Kidney (tissue), 14 donors: ENCODE data around the gene PLA2G2D. TPM values are rescaled to one million over a fixed set of nuclear protein-coding genes. Genes with fewer than 3 reads are reported as not detected.

Source experiments
- DNase-seq, 5 donors: peaks; one replicate each; pipeline ENCODE4 v3.0.0-alpha.2; 2013 to 2020
- FAIRE-seq: peaks from 2 replicates; lab custom pipeline; 2012; peaks lifted over from hg19 to GRCh38; lab: Jason Lieb, UNC
- H3K27ac ChIP-seq, 2 donors: one replicate each; pipeline ENCODE4 v1.7.0; 2013; ENCODE audit warnings: low read depth in 2 of 2, low read length in 2 of 2, inconsistent platforms in 1 of 2
- H3K27me3 ChIP-seq: one replicate; pipeline ENCODE4 v1.7.1; 2013; ENCODE audit warnings: low read length, inconsistent platforms; ENCODE audit not compliant: control insufficient read depth, insufficient read depth
- H3K36me3 ChIP-seq, 3 donors: one replicate each; pipeline versions ENCODE4 v1.7.0 to v1.7.1; 2013; ENCODE audit warnings: low read length in 3 of 3, control low read depth in 1 of 3, inconsistent platforms in 1 of 3; ENCODE audit not compliant: insufficient read depth in 3 of 3, control insufficient read depth in 2 of 3
- H3K4me1 ChIP-seq, 3 donors: one replicate each; pipeline versions ENCODE4 v1.7.0 to v1.7.1; 2013; ENCODE audit warnings: low read length in 3 of 3, inconsistent platforms in 1 of 3, low read depth in 1 of 3; ENCODE audit not compliant: control insufficient read depth in 2 of 3, insufficient read depth in 2 of 3
- H3K4me3 ChIP-seq, 3 donors: one replicate each; pipeline versions ENCODE4 v1.7.0 to v1.8.1; 2013; ENCODE audit warnings: low read length in 3 of 3, control low read depth in 1 of 3, inconsistent platforms in 1 of 3
- H3K9ac ChIP-seq, 3 donors: one replicate each; pipeline versions ENCODE4 v1.7.0 to v1.7.1; 2013; ENCODE audit warnings: low read length in 3 of 3, control low read depth in 1 of 3, inconsistent platforms in 1 of 3
- H3K9me3 ChIP-seq, 3 donors: one replicate each; pipeline versions ENCODE4 v1.7.0 to v1.7.1; 2013; ENCODE audit warnings: low read length in 3 of 3, control low read depth in 1 of 3, inconsistent platforms in 1 of 3; ENCODE audit not compliant: control insufficient read depth in 2 of 3, insufficient read depth in 1 of 3
- CTCF ChIP-seq: IDR thresholded peaks from 3 replicates; pipeline ENCODE4 v1.5.1; 2012; ENCODE audit warnings: mild to moderate bottlenecking, moderate library complexity, borderline replicate concordance; ENCODE audit not compliant: insufficient read depth; ENCODE audit errors: extremely low read depth
- intact Hi-C: fragments of 100-400 bp; cut with DNase I; formaldehyde crosslinking; loops from one replicate; pipeline ENCODE4 v1.11.1; 2022
- polyA plus RNA-seq: library from polyadenylated mRNA; stranded (reverse); fragments of 350-450 nt; fragmentation: Illumina TruSeq; extraction: RNeasy Lipid Tissue Mini Kit (QIAGEN cat#74804); gene quantifications from one replicate; pipeline ENCODE4 v1.2.3, GENCODE V29; 2014; ENCODE audit warnings: low read depth, low replicate concordance; ENCODE audit not compliant: insufficient read depth
- total RNA-seq: library from RNA; stranded (reverse); fragmentation: NEBNext Ultra II Directional; extraction: Animal tissue kit (Norgen Biotek cat#: 25700); gene quantifications from one replicate; pipeline ENCODE4 v1.2.1, GENCODE V29; 2021
- donor health status: control.
- donor health status: control.
- donor health status: control.
- donor health status: control.
- donor health status: control.
- donor health status: DM: yes; HTN: yes; CAD: no.
- donor health status: Normal renal cell carcinoma (clear cell type).

PLA2G2D gene
- total and polyA plus RNA-seq, 2 donors from 2014 or later, result 1.1 TPM; not detected in 1

- H3K27me3 ChIP-seq, result no peaks in the 10 kb centered on the region
- H3K9ac ChIP-seq, result no peak overlapping the region
- DNase-seq (peak in 2 of 5 donors; percentile 32 to 69), FAIRE-seq (no peak)
- H3K4me3 ChIP-seq, result no peak overlapping the region
- intact Hi-C loops, result loop anchor here (5.0 kb wide), 1 partner anchor 236 kb away; no protein-coding TSS in a partner anchor
- peaks cover 0 to 4% (median 0%) of the 10 kb centered on the region in 3 donors for H3K4me1 ChIP-seq
- no peak for TF ChIP-seq CTCF
- peak overlapping the region in 1 of 2 donors; percentile 47 for H3K27ac ChIP-seq
- H3K9me3 ChIP-seq, result no peaks in the 10 kb centered on the region
- no peaks in the 10 kb centered on the region for H3K36me3 ChIP-seq
These were observed 33.7 kb upstream of the PLA2G2D start for GRCh38 chr1:20153000-20153418.

- Histone ChIP-seq H3K27me3 (no peaks in the 10 kb centered on the region), H3K4me3 (no peak overlapping the region), H3K27ac (no peak overlapping the region), H3K9me3 (no peaks in the 10 kb centered on the region), H3K9ac (no peak overlapping the region), H3K36me3 (no peaks in the 10 kb centered on the region), H3K4me1 (peaks cover 0 to 4% (median 0%) of the 10 kb centered on the region in 3 donors)
- FAIRE-seq (no peak), DNase-seq (no peak)
- intact Hi-C loops, result loop anchor here (5.0 kb wide), 1 partner anchor 235 kb away; no protein-coding TSS in a partner anchor
- no peak for TF ChIP-seq CTCF
These were observed 33.2 kb upstream of the PLA2G2D start for GRCh38 chr1:20152599-20152930.

- Histone ChIP-seq H3K27me3 (no peaks in the 10 kb centered on the region), H3K9me3 (no peaks in the 10 kb centered on the region), H3K4me3 (peak overlapping the region in 2 of 3 donors; percentile 50 to 57), H3K4me1 (peaks cover 0 to 4% (median 0%) of the 10 kb centered on the region in 3 donors), H3K9ac (peak overlapping the region in 2 of 3 donors; percentile 34 to 41), H3K27ac (no peak overlapping the region), H3K36me3 (no peaks in the 10 kb centered on the region)
- no peak for FAIRE-seq
- intact Hi-C loops, result loop anchor here (5.0 kb wide), 1 partner anchor 235 kb away; no protein-coding TSS in a partner anchor
- peak; percentile 77 to 93 (median 87) for DNase-seq
- peak; percentile 89 for TF ChIP-seq CTCF
These were observed 32.7 kb upstream of the PLA2G2D start for GRCh38 chr1:20151906-20152598.
